SIG-M5 treated with dmso at 0.1 percent for 504 hours (cell line): Measurements from ENCODE around the gene FANCC.

ENCODE experiments used
- DNase-seq: peaks from one replicate; lab custom pipeline; 2025; ENCODE audit not compliant: unreplicated experiment; lab: John Stamatoyannopoulos, UW

FANCC gene

GRCh38 chr9:95193480-95193879 is 124.0 kb downstream of the FANCC start:
- no peak for DNase-seq

GRCh38 chr9:95193067-95193466 is 124.4 kb downstream of the FANCC start:
- DNase-seq, result no peak

GRCh38 chr9:95192631-95193030 is 124.9 kb downstream of the FANCC start:
- DNase-seq, result no peak

GRCh38 chr9:95190413-95190812 is 127.1 kb downstream of the FANCC start:
- no peak for DNase-seq

- no peak for DNase-seq
Observed at GRCh38 chr9:95189251-95190098, 128.0 kb downstream of the FANCC start.

- DNase-seq, result no peak
Observed at GRCh38 chr9:95188459-95188858, 129.1 kb downstream of the FANCC start.

GRCh38 chr9:95185956-95186355 is 131.6 kb downstream of the FANCC start:
- no peak for DNase-seq

- DNase-seq, result no peak
Observed at GRCh38 chr9:95182854-95183563, 134.5 kb downstream of the FANCC start.

GRCh38 chr9:95181835-95182234 is 135.7 kb downstream of the FANCC start:
- DNase-seq, result no peak

- peak; percentile 7 for DNase-seq
Observed at GRCh38 chr9:95181226-95181818, 136.2 kb downstream of the FANCC start.

- DNase-seq, result no peak
Observed at GRCh38 chr9:95177617-95178016, 139.9 kb downstream of the FANCC start.

GRCh38 chr9:95176755-95177319 is 140.7 kb downstream of the FANCC start:
- DNase-seq, result no peak

GRCh38 chr9:95175523-95175922 is 142.0 kb downstream of the FANCC start:
- no peak for DNase-seq

GRCh38 chr9:95174038-95174437 is 143.5 kb downstream of the FANCC start:
- DNase-seq, result no peak

- DNase-seq, result no peak
Observed at GRCh38 chr9:95171596-95171995, 145.9 kb downstream of the FANCC start.

- no peak for DNase-seq
Observed at GRCh38 chr9:95171001-95171400, 146.5 kb downstream of the FANCC start.

- DNase-seq, result peak; percentile 52
Observed at GRCh38 chr9:95167998-95168397, 149.5 kb downstream of the FANCC start.

- DNase-seq, result no peak
Observed at GRCh38 chr9:95165004-95165403, 152.5 kb downstream of the FANCC start.

GRCh38 chr9:95157481-95158151 is 159.9 kb downstream of the FANCC start:
- DNase-seq, result peak; percentile 72

- no peak for DNase-seq
Observed at GRCh38 chr9:95156074-95156473, 161.4 kb downstream of the FANCC start.

GRCh38 chr9:95155220-95155619 is 162.3 kb downstream of the FANCC start:
- no peak for DNase-seq
